ENCODE measurements around the gene PAGE4. TPM values are rescaled to one million over a fixed set of nuclear protein-coding genes. Genes with fewer than 3 reads are reported as not detected.

Gene PAGE4
- total RNA-seq, result not detected

DNA sequence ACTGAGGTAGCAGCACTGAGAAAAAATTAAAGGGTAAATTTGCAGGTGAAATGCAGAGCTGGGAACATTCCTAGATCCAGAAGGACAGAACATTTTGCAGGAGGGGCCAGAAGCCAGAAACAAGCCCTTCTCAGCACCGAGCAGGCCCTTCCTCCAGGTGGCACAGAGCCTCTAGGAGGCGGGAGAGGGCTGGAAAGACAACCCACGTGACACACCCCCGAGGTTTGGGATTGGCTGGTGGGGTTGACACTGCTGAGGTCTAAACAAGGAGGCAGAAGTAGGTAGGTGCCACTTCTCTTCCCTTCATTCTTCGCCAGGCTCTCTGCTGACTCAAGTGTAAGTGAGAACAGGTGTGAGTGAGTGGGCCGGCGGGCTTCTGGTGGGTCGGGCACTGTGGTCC, at the start of gene PAGE4:
Gene PAGE4, plus strand, starts transcription at position 288 of the 400 bp plus-strand sequence. CDS start 1,126 bp downstream, outside the sequence.
- no peak within 1 kb of the TSS for H3K4me3 ChIP-seq
- H3K36me3 ChIP-seq, result no peaks in the 10 kb centered on the region
- TF ChIP-seq, protein P1, sequence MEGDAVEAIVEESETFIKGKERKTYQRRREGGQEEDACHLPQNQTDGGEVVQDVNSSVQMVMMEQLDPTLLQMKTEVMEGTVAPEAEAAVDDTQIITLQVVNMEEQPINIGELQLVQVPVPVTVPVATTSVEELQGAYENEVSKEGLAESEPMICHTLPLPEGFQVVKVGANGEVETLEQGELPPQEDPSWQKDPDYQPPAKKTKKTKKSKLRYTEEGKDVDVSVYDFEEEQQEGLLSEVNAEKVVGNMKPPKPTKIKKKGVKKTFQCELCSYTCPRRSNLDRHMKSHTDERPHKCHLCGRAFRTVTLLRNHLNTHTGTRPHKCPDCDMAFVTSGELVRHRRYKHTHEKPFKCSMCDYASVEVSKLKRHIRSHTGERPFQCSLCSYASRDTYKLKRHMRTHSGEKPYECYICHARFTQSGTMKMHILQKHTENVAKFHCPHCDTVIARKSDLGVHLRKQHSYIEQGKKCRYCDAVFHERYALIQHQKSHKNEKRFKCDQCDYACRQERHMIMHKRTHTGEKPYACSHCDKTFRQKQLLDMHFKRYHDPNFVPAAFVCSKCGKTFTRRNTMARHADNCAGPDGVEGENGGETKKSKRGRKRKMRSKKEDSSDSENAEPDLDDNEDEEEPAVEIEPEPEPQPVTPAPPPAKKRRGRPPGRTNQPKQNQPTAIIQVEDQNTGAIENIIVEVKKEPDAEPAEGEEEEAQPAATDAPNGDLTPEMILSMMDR (IDR thresholded peaks at IDR 0.05), result no peak
- H3K27me3 ChIP-seq (replicated peaks; ENCODE audit: insufficient read depth), result no peaks in the 10 kb centered on the region
- no peaks in the 10 kb centered on the region for H3K9me3 ChIP-seq
- H3K27ac ChIP-seq, result no peak within 1 kb of the TSS
- ATAC-seq (ENCODE audit: insufficient number of reproducible peaks, low FRiP score, low read depth) (no peak), DNase-seq (ENCODE audit: low spot score) (no peak)
- no peaks in the 10 kb centered on the region for H3K4me1 ChIP-seq (ENCODE audit: control insufficient read depth in 1 of 2, low read depth in 2 of 2)

DNA sequence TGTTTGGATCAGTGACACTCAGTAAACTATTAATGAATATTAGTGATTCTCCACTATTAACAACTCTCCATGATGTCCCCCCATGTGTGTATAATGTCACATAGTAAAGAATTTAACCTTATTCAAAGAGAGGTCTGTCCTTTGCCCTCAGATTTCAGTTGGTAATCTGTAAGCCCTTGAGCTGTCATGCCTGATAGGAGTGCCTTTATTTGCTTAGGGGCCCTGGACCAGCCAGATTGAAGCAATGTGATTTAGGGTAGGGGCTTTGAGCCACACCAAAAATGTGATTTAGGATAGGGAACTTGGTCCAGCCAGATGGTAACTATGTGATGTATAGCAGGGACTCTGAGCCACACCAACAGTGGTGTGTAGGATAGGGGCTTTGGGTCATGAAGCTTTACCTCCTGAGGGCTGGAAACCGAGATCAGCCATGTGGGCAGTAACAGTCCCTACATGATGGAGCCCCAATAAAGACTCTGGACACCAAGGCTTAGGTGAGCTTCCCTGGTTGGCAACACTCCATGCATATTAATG, 44.3 kb upstream of the PAGE4 start:
- TF ChIP-seq, protein P1 (IDR thresholded peaks at IDR 0.05), result no peak
- ATAC-seq (ENCODE audit: insufficient number of reproducible peaks, low FRiP score, low read depth), result no peak
- Histone ChIP-seq H3K9me3 (no peaks in the 10 kb centered on the region), H3K36me3 (no peaks in the 10 kb centered on the region), H3K27ac (no peak overlapping the region), H3K4me3 (no peak overlapping the region), H3K4me1 (ENCODE audit: control insufficient read depth in 1 of 2, low read depth in 2 of 2) (no peaks in the 10 kb centered on the region), H3K27me3 (replicated peaks; ENCODE audit: insufficient read depth) (no peaks in the 10 kb centered on the region)
- DNase-seq (ENCODE audit: low spot score), result no peak

DNA sequence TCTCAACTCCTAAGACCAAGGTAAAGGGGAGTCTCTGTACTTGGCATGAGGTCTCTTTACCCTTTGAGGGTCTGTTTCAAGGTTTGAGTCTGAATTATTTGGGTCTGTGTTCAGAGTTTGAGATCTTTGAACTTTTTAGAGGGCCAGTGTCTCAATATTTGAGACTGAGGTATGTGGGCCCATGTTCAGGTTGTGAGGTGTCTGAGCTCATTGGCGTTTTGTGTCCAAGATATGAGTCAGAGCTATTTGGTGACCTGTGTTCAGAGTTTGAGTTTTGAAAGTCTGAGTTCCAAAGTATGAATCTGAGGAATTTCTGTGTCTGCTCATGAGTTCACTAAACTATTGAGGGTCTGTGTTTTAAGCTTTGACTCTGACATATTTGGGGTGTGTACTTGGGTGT, 36.7 kb upstream of the PAGE4 start:
- no peak overlapping the region for H3K4me3 ChIP-seq
- ATAC-seq (ENCODE audit: insufficient number of reproducible peaks, low FRiP score, low read depth) (no peak), DNase-seq (ENCODE audit: low spot score) (no peak)
- no peaks in the 10 kb centered on the region for H3K36me3 ChIP-seq
- no peaks in the 10 kb centered on the region for H3K4me1 ChIP-seq (ENCODE audit: control insufficient read depth in 1 of 2, low read depth in 2 of 2)
- H3K27me3 ChIP-seq (replicated peaks; ENCODE audit: insufficient read depth), result no peaks in the 10 kb centered on the region
- H3K27ac ChIP-seq, result no peak overlapping the region
- no peaks in the 10 kb centered on the region for H3K9me3 ChIP-seq
- TF ChIP-seq, protein P1 (IDR thresholded peaks at IDR 0.05), result no peak

DNA sequence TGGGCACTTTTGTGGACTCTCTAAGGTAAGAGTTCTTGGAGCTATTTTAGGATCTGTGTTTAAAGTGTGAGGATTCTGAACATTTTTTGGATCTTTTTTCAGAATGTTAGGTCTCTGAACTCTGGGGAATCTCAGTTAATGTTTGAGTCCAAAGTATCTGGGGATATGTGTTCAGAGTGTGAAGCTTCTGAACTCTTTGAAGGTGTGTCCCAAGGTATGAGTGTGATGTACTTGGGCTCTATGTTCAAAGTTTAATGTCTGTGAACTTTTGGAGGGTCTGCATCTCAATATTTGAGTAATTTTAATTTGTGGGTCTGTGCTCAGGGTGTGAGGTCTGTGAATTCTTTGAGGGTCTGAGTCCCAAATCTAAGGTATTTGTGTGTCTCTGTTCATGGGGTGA, 35.4 kb upstream of the PAGE4 start:
- H3K9me3 ChIP-seq, result no peaks in the 10 kb centered on the region
- ATAC-seq (ENCODE audit: insufficient number of reproducible peaks, low FRiP score, low read depth) (no peak), DNase-seq (ENCODE audit: low spot score) (no peak)
- H3K4me1 ChIP-seq (ENCODE audit: control insufficient read depth in 1 of 2, low read depth in 2 of 2), result no peaks in the 10 kb centered on the region
- no peak overlapping the region for H3K27ac ChIP-seq
- no peak overlapping the region for H3K4me3 ChIP-seq
- no peaks in the 10 kb centered on the region for H3K27me3 ChIP-seq (replicated peaks; ENCODE audit: insufficient read depth)
- TF ChIP-seq, protein P1 (IDR thresholded peaks at IDR 0.05), result no peak
- H3K36me3 ChIP-seq, result no peaks in the 10 kb centered on the region

GRCh38 chrX:49799828-49800227, 29.3 kb upstream of the PAGE4 start:
- no peak for ATAC-seq (ENCODE audit: insufficient number of reproducible peaks, low FRiP score, low read depth)
- no peak overlapping the region for H3K4me3 ChIP-seq

More at GRCh38 chrX:49799828-49800227, 29.3 kb upstream of the PAGE4 start:
- H3K36me3 ChIP-seq, result no peaks in the 10 kb centered on the region
- no peaks in the 10 kb centered on the region for H3K27me3 ChIP-seq (replicated peaks; ENCODE audit: insufficient read depth)
- no peak for DNase-seq (ENCODE audit: low spot score)
- no peaks in the 10 kb centered on the region for H3K4me1 ChIP-seq (ENCODE audit: control insufficient read depth in 1 of 2, low read depth in 2 of 2)
- H3K9me3 ChIP-seq, result no peaks in the 10 kb centered on the region
- no peak overlapping the region for H3K27ac ChIP-seq
- TF ChIP-seq, protein P1 (IDR thresholded peaks at IDR 0.05), result no peak

All from thoracic aorta (tissue), 2 donors.